ENCODE data around the gene DLGAP1.
A peak's percentile ranks its signal among the peaks of the same experiment; 100 is the strongest.
"Not testable (repeated sequence)": the region's sequence is repeated elsewhere in the genome, so short reads cannot be mapped to it uniquely, and the experiment has no call there.

Gene DLGAP1

DNA sequence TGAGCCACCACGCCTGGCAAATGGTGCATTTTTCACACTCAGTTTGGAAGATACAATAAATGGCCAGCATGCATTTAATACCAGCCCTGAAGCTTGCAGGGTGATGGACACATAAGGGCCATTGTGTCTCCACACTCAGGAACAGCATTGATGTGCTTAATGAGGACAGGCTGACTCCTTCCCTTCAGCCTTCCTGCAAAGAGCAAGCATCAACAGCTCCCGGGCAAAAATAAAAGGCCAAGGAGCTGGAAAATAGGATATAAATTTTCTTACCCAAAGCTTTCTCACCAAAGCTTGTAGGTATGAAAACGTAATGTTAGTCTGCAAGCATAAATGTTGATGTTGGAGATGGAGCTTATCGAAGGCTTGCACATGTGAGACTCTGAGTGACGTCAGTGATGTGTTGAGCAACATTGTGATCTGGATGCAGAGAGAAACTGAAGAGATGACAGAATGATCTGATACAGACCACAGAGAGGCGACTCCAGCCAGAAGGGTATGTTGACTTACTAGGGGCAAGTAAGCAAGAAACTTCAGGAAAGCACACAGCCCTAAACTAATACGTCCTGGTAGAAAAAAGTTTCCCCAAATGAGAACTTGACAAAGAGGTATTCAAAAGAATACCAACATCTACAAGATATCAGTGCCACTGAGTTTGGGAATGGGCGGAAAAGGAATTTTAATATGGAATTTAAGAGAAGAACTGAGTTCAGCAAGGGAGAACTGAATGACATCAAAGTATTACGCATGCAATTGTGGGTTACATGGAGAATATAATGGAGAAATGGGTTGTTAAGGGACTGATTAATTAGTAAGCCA is 748.6 kb downstream of the DLGAP1 start:
- H3K27me3 Mint-ChIP-seq = peaks cover 16 to 23% of the 10 kb centered on the region in 2 donors
- no peak overlapping the region for H3K27ac Mint-ChIP-seq
- DNase-seq (no peak), ATAC-seq (replicated peaks) (no peak)
- no peaks in the 10 kb centered on the region for H3K9me3 Mint-ChIP-seq
- H3K36me3 Mint-ChIP-seq = no peaks in the 10 kb centered on the region
- no peak overlapping the region for H3K4me3 Mint-ChIP-seq
- peaks cover 0 to 4% of the 10 kb centered on the region in 2 donors for H3K4me1 Mint-ChIP-seq

DNA sequence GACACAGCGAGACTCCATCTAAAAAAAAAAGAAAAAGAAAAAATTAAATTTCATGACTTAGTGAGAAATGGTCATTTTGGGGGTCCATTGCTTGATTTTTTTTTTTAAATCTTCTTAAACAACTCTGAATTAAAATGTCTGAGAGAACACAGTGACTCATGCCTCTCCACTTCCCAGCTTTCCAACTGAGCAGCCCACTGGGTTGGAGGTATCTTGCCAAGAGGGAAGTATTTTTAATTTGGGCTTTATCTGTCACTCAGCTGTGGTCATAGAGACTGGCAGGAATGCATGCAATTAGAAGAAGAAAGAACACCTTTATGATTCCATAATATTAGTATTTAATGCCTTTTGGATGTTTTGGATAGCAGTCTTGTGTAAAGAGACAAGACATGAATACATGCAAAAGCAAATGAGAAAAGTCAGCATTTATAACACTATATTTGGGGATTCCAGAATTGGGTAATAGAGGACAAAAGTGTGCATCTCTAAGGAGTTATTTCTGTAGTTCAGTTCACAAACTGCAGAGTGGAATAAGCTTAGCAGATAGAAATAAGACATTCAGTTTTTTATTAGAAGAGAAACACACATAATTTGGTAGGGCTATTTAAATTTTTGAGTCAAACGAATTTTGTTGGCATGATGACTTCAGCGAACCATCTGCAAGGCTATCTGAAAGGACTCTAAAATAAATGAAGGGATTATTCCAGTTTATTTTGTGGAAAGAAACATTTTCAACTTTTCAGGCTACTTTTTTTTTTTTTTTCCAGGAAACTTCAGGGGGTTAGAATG is 750.4 kb downstream of the DLGAP1 start:
- Mint-ChIP-seq H3K27me3 (peaks cover 16 to 18% of the 10 kb centered on the region in 2 donors), H3K9me3 (no peaks in the 10 kb centered on the region), H3K27ac (no peak overlapping the region), H3K4me1 (peaks cover 0 to 4% of the 10 kb centered on the region in 2 donors), H3K36me3 (no peaks in the 10 kb centered on the region), H3K4me3 (no peak overlapping the region)
- no peak for DNase-seq
- ATAC-seq (replicated peaks) = no peak

DNA sequence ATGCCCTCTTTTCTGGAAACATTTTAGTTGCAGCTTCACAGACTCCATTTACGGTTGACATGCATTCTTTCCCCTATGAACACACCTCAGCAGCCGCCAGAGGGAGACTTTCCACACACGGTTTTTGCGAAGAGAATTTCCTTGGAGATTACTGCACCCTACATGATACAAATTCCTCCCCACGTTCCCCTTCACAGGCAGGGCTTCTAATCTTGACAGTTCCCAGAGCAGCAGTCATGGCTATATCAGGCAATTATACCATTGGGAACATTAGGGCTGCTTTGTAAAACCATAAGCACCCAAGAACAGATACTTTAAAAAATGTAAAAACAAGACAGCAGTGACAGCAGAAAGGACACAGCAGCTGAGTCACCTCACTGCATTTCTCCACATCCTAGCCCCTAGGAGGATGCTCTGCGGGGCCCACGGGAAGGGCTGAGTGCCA is 751.4 kb downstream of the DLGAP1 start:
- H3K27ac Mint-ChIP-seq = no peak overlapping the region

GRCh38 chr18:3699707-3700567 is 755.2 kb downstream of the DLGAP1 start:
- H3K36me3 Mint-ChIP-seq, H3K9me3 Mint-ChIP-seq, H3K27ac Mint-ChIP-seq, H3K4me1 Mint-ChIP-seq: not testable (repeated sequence)
- ATAC-seq (replicated peaks) (peak; percentile 70 to 81), DNase-seq (peak; percentile 2)
- peaks cover 32 to 46% of the 10 kb centered on the region in 2 donors for H3K27me3 Mint-ChIP-seq
- H3K4me3 Mint-ChIP-seq = peak overlapping the region in 1 of 2 donors; percentile 31

More for the DNA sequence above, 751.4 kb downstream of the DLGAP1 start:
- Mint-ChIP-seq H3K36me3 (no peaks in the 10 kb centered on the region), H3K27me3 (peaks cover 24% of the 10 kb centered on the region in 2 donors), H3K4me1 (peaks cover 0 to 9% of the 10 kb centered on the region in 2 donors), H3K4me3 (no peak overlapping the region), H3K9me3 (peaks cover 0 to 3% of the 10 kb centered on the region in 2 donors)
- peak in 1 of 2 donors; percentile 39 for ATAC-seq (replicated peaks)
- DNase-seq = no peak

- not testable (repeated sequence) for H3K4me3 Mint-ChIP-seq; ATAC-seq (replicated peaks); DNase-seq; H3K9me3 Mint-ChIP-seq; H3K27ac Mint-ChIP-seq; H3K36me3 Mint-ChIP-seq; H3K4me1 Mint-ChIP-seq
- peaks cover 14 to 26% of the 10 kb centered on the region in 2 donors for H3K27me3 Mint-ChIP-seq
These were observed 760.9 kb downstream of the DLGAP1 start for GRCh38 chr18:3694030-3694778.

DNA sequence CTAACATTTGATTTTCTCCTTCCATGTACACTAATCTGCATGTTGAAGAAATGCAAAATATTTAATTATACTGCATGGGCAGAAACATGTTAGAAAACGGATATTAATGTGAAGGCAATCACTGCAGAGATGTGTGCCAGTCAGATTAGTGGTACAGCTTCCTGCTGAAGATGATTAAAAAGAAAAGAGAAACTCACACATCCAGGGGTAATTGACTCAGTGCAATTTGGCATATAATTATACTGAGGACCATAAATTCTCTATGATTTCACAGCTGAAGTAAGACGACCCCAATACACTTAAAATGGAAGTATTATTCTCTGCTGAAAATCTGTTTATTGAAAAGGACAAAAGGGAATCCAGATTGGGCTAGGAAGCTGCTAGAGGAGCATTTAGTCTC is 761.7 kb downstream of the DLGAP1 start:
- H3K9me3 Mint-ChIP-seq = peaks cover 4 to 5% of the 10 kb centered on the region in 2 donors
- no peaks in the 10 kb centered on the region for H3K36me3 Mint-ChIP-seq
- peaks cover 9 to 18% of the 10 kb centered on the region in 2 donors for H3K27me3 Mint-ChIP-seq
- no peaks in the 10 kb centered on the region for H3K4me1 Mint-ChIP-seq
- DNase-seq (no peak), ATAC-seq (replicated peaks) (no peak)
- H3K27ac Mint-ChIP-seq = no peak overlapping the region
- no peak overlapping the region for H3K4me3 Mint-ChIP-seq

DNA sequence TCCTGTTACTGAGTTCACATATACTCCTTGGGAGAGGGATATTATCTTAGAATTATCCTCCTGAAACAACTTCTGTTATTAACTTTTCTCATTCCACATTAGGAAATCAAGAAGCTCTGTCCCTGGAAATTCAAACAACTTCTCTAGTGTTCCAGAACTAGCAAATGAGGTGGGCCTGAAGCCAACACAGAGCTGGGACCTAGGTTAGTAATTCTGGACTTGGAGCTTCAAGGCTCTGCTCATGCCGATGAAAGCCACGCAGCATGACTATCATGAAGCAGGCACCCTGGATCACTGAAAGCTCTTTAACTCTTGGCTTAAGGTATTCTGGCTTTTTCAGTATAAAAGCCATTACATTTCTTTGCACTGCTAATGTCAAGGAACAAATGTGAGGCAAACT is 762.4 kb downstream of the DLGAP1 start:
- no peak for DNase-seq
- Mint-ChIP-seq H3K9me3 (peaks cover 4 to 5% of the 10 kb centered on the region in 2 donors), H3K4me3 (no peak overlapping the region), H3K27ac (no peak overlapping the region), H3K27me3 (peaks cover 8 to 12% of the 10 kb centered on the region in 2 donors), H3K4me1 (no peaks in the 10 kb centered on the region), H3K36me3 (no peaks in the 10 kb centered on the region)
- ATAC-seq (replicated peaks) = no peak

DNA sequence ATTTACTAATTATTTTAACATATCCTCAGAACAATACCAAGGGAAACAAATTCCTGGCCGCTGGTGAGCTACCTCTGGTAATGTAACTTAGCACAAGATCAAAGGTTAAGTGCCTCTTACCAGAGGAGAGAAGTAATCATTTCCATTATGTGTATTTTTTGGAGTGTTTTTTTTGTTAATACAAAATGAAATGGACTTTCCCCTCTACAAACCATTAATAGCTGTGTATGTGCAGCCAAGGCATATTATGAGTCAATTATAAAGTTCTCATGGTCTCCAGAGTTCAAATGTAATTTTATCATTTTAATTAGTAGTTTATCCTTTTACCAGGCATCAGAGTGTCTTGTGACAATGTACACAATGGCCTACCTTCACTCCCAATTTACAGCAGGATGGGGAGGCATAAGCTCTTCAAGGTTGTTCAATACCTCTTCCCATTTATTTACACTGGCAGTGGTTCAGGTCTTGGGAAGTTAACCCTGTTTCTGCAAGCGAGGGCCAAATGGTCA is 762.9 kb downstream of the DLGAP1 start:
- peaks cover 2 to 5% of the 10 kb centered on the region in 2 donors for H3K9me3 Mint-ChIP-seq
- H3K27ac Mint-ChIP-seq = no peak overlapping the region
- DNase-seq = no peak
- no peak for ATAC-seq (replicated peaks)
- H3K4me3 Mint-ChIP-seq = no peak overlapping the region
- H3K36me3 Mint-ChIP-seq = no peaks in the 10 kb centered on the region
- peaks cover 5 to 8% of the 10 kb centered on the region in 2 donors for H3K27me3 Mint-ChIP-seq
- H3K4me1 Mint-ChIP-seq = no peaks in the 10 kb centered on the region

GRCh38 chr18:3691705-3692104 is 763.4 kb downstream of the DLGAP1 start:
- Mint-ChIP-seq H3K36me3 (no peaks in the 10 kb centered on the region), H3K4me3 (no peak overlapping the region), H3K4me1 (no peaks in the 10 kb centered on the region), H3K27ac (no peak overlapping the region), H3K27me3 (peaks cover 5 to 8% of the 10 kb centered on the region in 2 donors), H3K9me3 (peaks cover 3 to 5% of the 10 kb centered on the region in 2 donors)
- ATAC-seq (replicated peaks) = no peak
- no peak for DNase-seq

DNA sequence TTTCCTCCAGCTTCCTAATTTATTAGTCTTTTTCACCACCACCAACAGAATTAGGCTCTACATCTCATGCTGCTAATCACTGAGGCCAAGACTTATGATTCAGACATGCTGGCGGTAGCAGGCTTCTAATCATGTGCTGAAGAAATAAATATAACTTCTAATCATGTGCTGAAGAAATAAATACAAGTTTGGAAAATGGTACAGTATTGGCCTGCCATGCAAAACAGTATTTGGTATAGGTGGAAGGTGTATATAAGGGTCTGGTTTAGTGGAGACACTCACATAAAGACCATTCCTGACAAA is 764.4 kb downstream of the DLGAP1 start:
- H3K27ac Mint-ChIP-seq = no peak overlapping the region
- peaks cover 0 to 3% of the 10 kb centered on the region in 2 donors for H3K9me3 Mint-ChIP-seq
- no peak for ATAC-seq (replicated peaks)
- no peak for DNase-seq
- no peaks in the 10 kb centered on the region for H3K36me3 Mint-ChIP-seq
- H3K4me3 Mint-ChIP-seq = no peak overlapping the region
- peaks cover 0 to 5% of the 10 kb centered on the region in 2 donors for H3K27me3 Mint-ChIP-seq
- no peaks in the 10 kb centered on the region for H3K4me1 Mint-ChIP-seq

- Mint-ChIP-seq H3K27me3 (peaks cover 0 to 5% of the 10 kb centered on the region in 2 donors), H3K27ac (no peak overlapping the region), H3K4me3 (no peak overlapping the region), H3K9me3 (peaks cover 0 to 3% of the 10 kb centered on the region in 2 donors), H3K36me3 (no peaks in the 10 kb centered on the region), H3K4me1 (no peaks in the 10 kb centered on the region)
- no peak for ATAC-seq (replicated peaks)
- DNase-seq = no peak
These were observed 764.9 kb downstream of the DLGAP1 start for GRCh38 chr18:3689986-3690763.

DNA sequence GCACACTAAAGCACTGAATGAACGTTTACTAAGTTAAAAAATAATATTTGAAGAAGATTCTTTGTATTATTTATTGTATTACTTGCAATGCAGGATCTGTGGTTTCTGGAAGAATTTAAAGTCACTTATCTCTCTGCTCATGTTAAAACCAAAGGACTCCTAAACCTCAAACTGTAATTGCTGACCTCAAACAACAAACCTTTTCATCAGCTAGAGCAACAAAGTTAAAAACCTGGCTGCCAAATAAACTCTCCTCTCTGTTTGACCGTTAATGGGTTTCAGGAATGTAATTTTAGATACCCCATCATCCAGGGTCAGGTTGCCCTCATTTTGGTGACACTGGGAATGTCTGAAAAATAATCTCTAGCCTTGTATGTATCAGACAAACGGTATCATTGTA is 766.0 kb downstream of the DLGAP1 start:
- Mint-ChIP-seq H3K27me3 (peaks cover 0 to 5% of the 10 kb centered on the region in 2 donors), H3K9me3 (peaks cover 0 to 3% of the 10 kb centered on the region in 2 donors), H3K27ac (no peak overlapping the region), H3K36me3 (no peaks in the 10 kb centered on the region), H3K4me3 (no peak overlapping the region), H3K4me1 (no peaks in the 10 kb centered on the region)
- no peak for ATAC-seq (replicated peaks)
- DNase-seq = no peak

- no peak for DNase-seq
- H3K36me3 Mint-ChIP-seq = no peaks in the 10 kb centered on the region
- peaks cover 0 to 5% of the 10 kb centered on the region in 2 donors for H3K27me3 Mint-ChIP-seq
- no peak overlapping the region for H3K27ac Mint-ChIP-seq
- no peak for ATAC-seq (replicated peaks)
- no peak overlapping the region for H3K4me3 Mint-ChIP-seq
- H3K4me1 Mint-ChIP-seq = no peaks in the 10 kb centered on the region
- peaks cover 0 to 2% of the 10 kb centered on the region in 2 donors for H3K9me3 Mint-ChIP-seq
These were observed 766.4 kb downstream of the DLGAP1 start for GRCh38 chr18:3688690-3689089.

Data from stimulated activated naive B cell treated with anti-CD40 and anti-IgM and Interleukin-4, amounts not matched to agents 10 μg/mL and 1 μg/mL and 100 μg/mL, for 72 hours (primary cell).